ENCODE results near the gene ZSCAN25.
"Not testable (repeated sequence)": the region's sequence is repeated elsewhere in the genome, so short reads cannot be mapped to it uniquely, and the experiment has no call there.

ZSCAN25 gene

GRCh38 chr7:99618726-99619125 is 2.0 kb downstream of the ZSCAN25 start:
- no peak for FAIRE-seq

GRCh38 chr7:99619571-99620130 is 2.9 kb downstream of the ZSCAN25 start:
- FAIRE-seq: no peak

GRCh38 chr7:99621271-99621670 is 4.5 kb downstream of the ZSCAN25 start:
- no peak for FAIRE-seq

GRCh38 chr7:99622596-99622995 is 5.8 kb downstream of the ZSCAN25 start:
- FAIRE-seq: no peak

GRCh38 chr7:99623091-99623693 is 6.4 kb downstream of the ZSCAN25 start:
- FAIRE-seq: no peak

- no peak for FAIRE-seq
Measured at GRCh38 chr7:99623702-99624447, 7.1 kb downstream of the ZSCAN25 start.

GRCh38 chr7:99624484-99624883 is 7.7 kb downstream of the ZSCAN25 start:
- no peak for FAIRE-seq

GRCh38 chr7:99625321-99625720 is 8.6 kb downstream of the ZSCAN25 start:
- FAIRE-seq: no peak

GRCh38 chr7:99625961-99626360 is 9.2 kb downstream of the ZSCAN25 start:
- no peak for FAIRE-seq

GRCh38 chr7:99626661-99627060 is 9.9 kb downstream of the ZSCAN25 start:
- FAIRE-seq: no peak

- FAIRE-seq: no peak
Measured at GRCh38 chr7:99627513-99627912, 10.8 kb downstream of the ZSCAN25 start.

GRCh38 chr7:99628471-99629465 is 12.0 kb downstream of the ZSCAN25 start:
- FAIRE-seq: no peak

GRCh38 chr7:99629643-99630042 is 12.9 kb downstream of the ZSCAN25 start:
- no peak for FAIRE-seq

- no peak for FAIRE-seq
Measured at GRCh38 chr7:99631295-99632109, 14.8 kb downstream of the ZSCAN25 start.

GRCh38 chr7:99637414-99637813 is 20.7 kb downstream of the ZSCAN25 start:
- not testable (repeated sequence) for FAIRE-seq

GRCh38 chr7:99638731-99639130 is 22.0 kb downstream of the ZSCAN25 start:
- no peak for FAIRE-seq

GRCh38 chr7:99639267-99639666 is 22.5 kb downstream of the ZSCAN25 start:
- FAIRE-seq: no peak

GRCh38 chr7:99642027-99642426 is 25.3 kb downstream of the ZSCAN25 start:
- no peak for FAIRE-seq

GRCh38 chr7:99643464-99643863 is 26.7 kb downstream of the ZSCAN25 start:
- no peak for FAIRE-seq

GRCh38 chr7:99644431-99644830 is 27.7 kb downstream of the ZSCAN25 start:
- no peak for FAIRE-seq

GRCh38 chr7:99645590-99645989 is 28.8 kb downstream of the ZSCAN25 start:
- no peak for FAIRE-seq

GRCh38 chr7:99648843-99649242 is 32.1 kb downstream of the ZSCAN25 start:
- no peak for FAIRE-seq
